BE2C (cell line): ENCODE measurements around the gene UNC5B.

Experiments
- DNase-seq: peaks from one replicate; pipeline ENCODE4 v3.0.0-alpha.2; 2020
- H3K27me3 ChIP-seq: fragments of 250-450 bp; sonication (Bioruptor Pico); 2 replicates; pipeline ENCODE4 v1.5.1; 2020; ENCODE audit warnings: mild to moderate bottlenecking
- H3K36me3 ChIP-seq: fragments of 250-450 bp; sonication (Bioruptor Pico); 2 replicates; pipeline ENCODE4 v1.5.1; 2020; ENCODE audit warnings: mild to moderate bottlenecking
- H3K4me1 ChIP-seq: fragments of 250-450 bp; sonication (Bioruptor Pico); 2 replicates; pipeline ENCODE4 v1.5.1; 2020
- H3K4me3 ChIP-seq: 2 replicates; pipeline ENCODE4 v1.5.1; 2011; ENCODE audit warnings: low read depth, low read length
- H3K9me3 ChIP-seq: fragments of 250-450 bp; sonication (Bioruptor Pico); 2 replicates; pipeline ENCODE4 v1.5.1; 2020
- TF ChIP-seq, protein P1 (sequence below): IDR thresholded peaks from 2 replicates; pipeline ENCODE4 v1.5.1; 2012; ENCODE audit warnings: mild to moderate bottlenecking, low read depth, low read length

Gene UNC5B

GRCh38 chr10:71203716-71204115 is 8.7 kb upstream of the UNC5B start:
- no peak for DNase-seq

DNA sequence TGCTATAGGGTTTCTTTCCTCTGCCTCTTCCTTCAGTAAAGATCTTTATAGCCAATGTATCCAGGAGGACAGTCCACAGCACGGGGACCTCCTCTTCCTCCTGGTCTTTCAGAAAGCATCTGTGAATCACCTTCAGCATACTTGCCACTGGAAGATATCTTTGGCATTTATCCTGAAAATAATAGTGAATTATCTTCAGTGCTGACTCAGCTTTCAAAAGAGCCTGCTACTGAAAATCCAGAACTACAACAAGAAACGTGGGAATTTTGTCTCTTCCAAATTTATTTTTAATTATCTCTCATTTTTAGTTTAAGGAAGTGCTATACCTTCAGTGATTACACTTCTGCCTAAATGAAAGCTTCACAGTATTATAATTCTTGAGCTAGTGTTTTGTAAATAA is 7.6 kb upstream of the UNC5B start:
- Histone ChIP-seq H3K9me3 (no peaks in the 10 kb centered on the region), H3K27me3 (no peaks in the 10 kb centered on the region), H3K36me3 (no peaks in the 10 kb centered on the region), H3K4me3 (no peak overlapping the region), H3K4me1 (peaks cover 49% of the 10 kb centered on the region)
- TF ChIP-seq, protein P1, sequence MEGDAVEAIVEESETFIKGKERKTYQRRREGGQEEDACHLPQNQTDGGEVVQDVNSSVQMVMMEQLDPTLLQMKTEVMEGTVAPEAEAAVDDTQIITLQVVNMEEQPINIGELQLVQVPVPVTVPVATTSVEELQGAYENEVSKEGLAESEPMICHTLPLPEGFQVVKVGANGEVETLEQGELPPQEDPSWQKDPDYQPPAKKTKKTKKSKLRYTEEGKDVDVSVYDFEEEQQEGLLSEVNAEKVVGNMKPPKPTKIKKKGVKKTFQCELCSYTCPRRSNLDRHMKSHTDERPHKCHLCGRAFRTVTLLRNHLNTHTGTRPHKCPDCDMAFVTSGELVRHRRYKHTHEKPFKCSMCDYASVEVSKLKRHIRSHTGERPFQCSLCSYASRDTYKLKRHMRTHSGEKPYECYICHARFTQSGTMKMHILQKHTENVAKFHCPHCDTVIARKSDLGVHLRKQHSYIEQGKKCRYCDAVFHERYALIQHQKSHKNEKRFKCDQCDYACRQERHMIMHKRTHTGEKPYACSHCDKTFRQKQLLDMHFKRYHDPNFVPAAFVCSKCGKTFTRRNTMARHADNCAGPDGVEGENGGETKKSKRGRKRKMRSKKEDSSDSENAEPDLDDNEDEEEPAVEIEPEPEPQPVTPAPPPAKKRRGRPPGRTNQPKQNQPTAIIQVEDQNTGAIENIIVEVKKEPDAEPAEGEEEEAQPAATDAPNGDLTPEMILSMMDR: no peak
- DNase-seq: no peak

More at GRCh38 chr10:71203716-71204115, 8.7 kb upstream of the UNC5B start:
- H3K27me3 ChIP-seq: no peaks in the 10 kb centered on the region
- no peaks in the 10 kb centered on the region; the same call in 1 of the 2 replicates for H3K9me3 ChIP-seq
- peaks cover 42% of the 10 kb centered on the region for H3K4me1 ChIP-seq
- TF ChIP-seq, protein P1: no peak
- no peak overlapping the region for H3K4me3 ChIP-seq
- H3K36me3 ChIP-seq: no peaks in the 10 kb centered on the region

DNA sequence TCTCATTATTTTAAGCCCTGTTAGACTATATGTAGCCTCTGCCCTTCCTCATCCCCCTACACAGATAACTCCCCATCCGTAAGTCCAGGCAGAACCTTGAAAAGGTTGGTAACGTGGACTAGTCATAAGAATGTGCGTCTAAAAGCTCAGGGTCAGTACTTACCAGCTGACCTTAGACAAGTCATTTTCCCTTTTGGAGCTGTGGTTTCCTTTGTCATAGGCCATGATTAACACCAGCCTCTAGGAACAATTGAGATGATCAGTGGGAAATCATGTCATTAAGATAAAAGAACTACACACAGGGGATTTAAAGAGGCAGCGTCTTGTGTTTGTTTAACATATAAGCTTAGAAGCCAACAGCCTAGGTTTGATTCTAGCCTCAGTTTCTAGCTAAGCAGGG is 6.9 kb upstream of the UNC5B start:
- DNase-seq: no peak
- H3K36me3 ChIP-seq: no peaks in the 10 kb centered on the region

GRCh38 chr10:71206911-71207310 is 5.5 kb upstream of the UNC5B start:
- Histone ChIP-seq H3K4me1 (peaks cover 47% of the 10 kb centered on the region), H3K27me3 (no peaks in the 10 kb centered on the region), H3K36me3 (no peaks in the 10 kb centered on the region), H3K4me3 (no peak overlapping the region), H3K9me3 (no peaks in the 10 kb centered on the region)
- TF ChIP-seq, protein P1: no peak
- DNase-seq: no peak

More for the DNA sequence above, 6.9 kb upstream of the UNC5B start:
- H3K4me1 ChIP-seq: peaks cover 51% of the 10 kb centered on the region
- no peak overlapping the region for H3K4me3 ChIP-seq
- no peaks in the 10 kb centered on the region for H3K27me3 ChIP-seq
- no peaks in the 10 kb centered on the region for H3K9me3 ChIP-seq
- TF ChIP-seq, protein P1: no peak

- peaks cover under 1% of the 10 kb centered on the region for H3K36me3 ChIP-seq
- TF ChIP-seq, protein P1: no peak
- H3K4me1 ChIP-seq: peaks cover 41% of the 10 kb centered on the region
- H3K9me3 ChIP-seq: no peaks in the 10 kb centered on the region
- H3K27me3 ChIP-seq: no peaks in the 10 kb centered on the region
- no peak overlapping the region for H3K4me3 ChIP-seq
- no peak for DNase-seq
Measured at GRCh38 chr10:71207578-71207977, 4.8 kb upstream of the UNC5B start.

- DNase-seq: no peak
- TF ChIP-seq, protein P1: no peak
- H3K9me3 ChIP-seq: no peaks in the 10 kb centered on the region
Measured at GRCh38 chr10:71209352-71209715, 3.0 kb upstream of the UNC5B start.

More at GRCh38 chr10:71209352-71209715, 3.0 kb upstream of the UNC5B start:
- Histone ChIP-seq H3K4me3 (no peak overlapping the region), H3K36me3 (peaks cover 15% of the 10 kb centered on the region), H3K27me3 (no peaks in the 10 kb centered on the region), H3K4me1 (peaks cover 33% of the 10 kb centered on the region)
